Retinal pigment epithelial cell (primary cell): Measurements from ENCODE around the gene POLR3H.

Experiments used
- DNase-seq: peaks from one replicate; pipeline ENCODE4 v3.0.0-alpha.2; 2010; ENCODE audit warnings: low read depth
- H3K4me3 ChIP-seq: 2 replicates; pipeline ENCODE4 v1.5.1; 2011; ENCODE audit warnings: mild to moderate bottlenecking, low read length, control low read depth, moderate library complexity
- TF ChIP-seq, protein P1 (sequence below): conservative IDR thresholded peaks from 2 replicates; pipeline ENCODE4 v1.5.1; 2011; ENCODE audit warnings: low read depth, low read length, control low read depth, inconsistent platforms

The POLR3H gene

DNA sequence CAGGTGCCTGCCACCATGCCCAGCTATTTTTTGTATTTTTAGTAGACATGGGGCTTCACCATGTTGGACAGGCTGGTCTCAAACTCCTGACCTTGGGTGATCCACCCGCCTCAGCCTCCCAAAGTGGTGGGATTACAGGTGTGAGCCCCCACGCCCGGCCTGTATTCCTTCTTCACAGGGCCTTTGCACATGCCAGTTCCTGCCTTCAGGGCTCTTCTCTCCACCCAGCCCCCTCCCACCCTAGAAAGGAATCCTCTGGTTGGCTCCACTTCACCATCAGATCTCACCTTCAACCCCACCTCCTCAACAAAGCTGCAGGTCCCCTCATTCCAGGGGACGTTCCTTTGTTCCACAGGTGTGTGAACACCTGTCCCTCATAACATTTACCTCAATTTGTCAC is 2.0 kb downstream of the POLR3H start:
- TF ChIP-seq, protein P1, sequence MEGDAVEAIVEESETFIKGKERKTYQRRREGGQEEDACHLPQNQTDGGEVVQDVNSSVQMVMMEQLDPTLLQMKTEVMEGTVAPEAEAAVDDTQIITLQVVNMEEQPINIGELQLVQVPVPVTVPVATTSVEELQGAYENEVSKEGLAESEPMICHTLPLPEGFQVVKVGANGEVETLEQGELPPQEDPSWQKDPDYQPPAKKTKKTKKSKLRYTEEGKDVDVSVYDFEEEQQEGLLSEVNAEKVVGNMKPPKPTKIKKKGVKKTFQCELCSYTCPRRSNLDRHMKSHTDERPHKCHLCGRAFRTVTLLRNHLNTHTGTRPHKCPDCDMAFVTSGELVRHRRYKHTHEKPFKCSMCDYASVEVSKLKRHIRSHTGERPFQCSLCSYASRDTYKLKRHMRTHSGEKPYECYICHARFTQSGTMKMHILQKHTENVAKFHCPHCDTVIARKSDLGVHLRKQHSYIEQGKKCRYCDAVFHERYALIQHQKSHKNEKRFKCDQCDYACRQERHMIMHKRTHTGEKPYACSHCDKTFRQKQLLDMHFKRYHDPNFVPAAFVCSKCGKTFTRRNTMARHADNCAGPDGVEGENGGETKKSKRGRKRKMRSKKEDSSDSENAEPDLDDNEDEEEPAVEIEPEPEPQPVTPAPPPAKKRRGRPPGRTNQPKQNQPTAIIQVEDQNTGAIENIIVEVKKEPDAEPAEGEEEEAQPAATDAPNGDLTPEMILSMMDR = no peak
- H3K4me3 ChIP-seq = no peak overlapping the region
- DNase-seq = no peak

DNA sequence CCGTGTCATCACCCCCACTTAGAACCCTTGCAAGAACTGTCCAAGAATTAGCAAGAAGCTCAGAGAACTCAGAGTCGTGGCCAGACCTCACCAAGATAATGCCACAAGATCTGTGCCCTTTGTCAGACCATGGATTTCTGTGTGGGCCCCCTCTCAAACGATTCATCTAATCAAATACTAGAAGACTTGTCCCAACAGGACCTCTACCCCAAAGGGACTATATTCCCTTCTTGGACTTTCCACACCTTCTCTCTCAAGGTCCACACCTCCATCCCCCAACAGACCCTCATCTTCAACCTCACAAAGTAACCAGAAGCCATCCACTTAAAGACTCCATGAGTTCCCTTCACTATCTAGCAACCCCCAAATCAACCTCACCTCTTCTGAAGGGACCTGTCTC is 2.8 kb downstream of the POLR3H start:
- no peak for DNase-seq
- TF ChIP-seq, protein P1 = no peak
- no peak overlapping the region for H3K4me3 ChIP-seq

GRCh38 chr22:41540365-41540764 is 3.9 kb downstream of the POLR3H start:
- no peak overlapping the region for H3K4me3 ChIP-seq
- no peak for DNase-seq
- TF ChIP-seq, protein P1 = no peak

GRCh38 chr22:41540006-41540315 is 4.3 kb downstream of the POLR3H start:
- no peak overlapping the region for H3K4me3 ChIP-seq
- TF ChIP-seq, protein P1 = no peak
- no peak for DNase-seq

- TF ChIP-seq, protein P1 = no peak
- no peak for DNase-seq
- H3K4me3 ChIP-seq = no peak overlapping the region
Observed at GRCh38 chr22:41539146-41540005, 4.9 kb downstream of the POLR3H start.

DNA sequence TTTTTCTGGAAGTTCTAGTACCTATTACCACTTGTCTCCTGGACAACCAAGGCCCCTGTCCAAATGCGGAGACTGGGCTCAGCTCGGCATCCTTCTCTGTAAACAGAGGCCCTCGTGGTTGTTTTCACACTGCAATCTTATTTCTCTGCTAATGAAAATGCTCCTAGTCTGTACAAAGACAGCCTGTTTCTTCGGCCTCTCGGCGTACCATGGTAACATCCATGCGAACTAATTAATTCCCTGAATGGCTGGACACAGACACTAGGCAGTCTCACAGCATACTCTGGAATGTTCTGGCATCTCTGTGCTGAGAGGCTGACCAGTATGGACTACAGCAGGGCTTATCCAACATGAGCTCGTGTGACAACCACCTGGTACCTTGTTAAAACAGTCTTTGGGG is 5.7 kb downstream of the POLR3H start:
- DNase-seq = no peak

GRCh38 chr22:41537203-41537602 is 7.1 kb downstream of the POLR3H start:
- no peak overlapping the region for H3K4me3 ChIP-seq
- DNase-seq = no peak
- TF ChIP-seq, protein P1 = no peak

More for the DNA sequence above, 5.7 kb downstream of the POLR3H start:
- H3K4me3 ChIP-seq = no peak overlapping the region
- TF ChIP-seq, protein P1 = no peak
